H4 (cell line): ENCODE measurements around the gene HOXB6. TPM values are rescaled to one million over a fixed set of nuclear protein-coding genes. Genes with fewer than 3 reads are reported as not detected.

ENCODE experiments used
- DNase-seq: peaks from one replicate; pipeline ENCODE4 v3.0.0-alpha.2; 2015; ENCODE audit warnings: low spot score
- total RNA-seq: library from RNA; depleted of rRNA; stranded (reverse); fragments of >200 nt; shearing (Covaris generic); gene quantifications from 2 replicates; pipeline ENCODE4 v1.2.3, GENCODE V29; 2014; rRNA removed

The HOXB6 gene
- total RNA-seq, result 1.4 and 3.1 TPM in 2 replicates

- peak; percentile 69 for DNase-seq
These were observed at the start of gene HOXB6 for GRCh38 chr17:48604770-48605329. HOXB6 (minus strand) TSS chr17:48604986; CDS start chr17:48598150, 6,836 bp downstream.

- no peak for DNase-seq
These were observed 45.0 kb upstream of the HOXB6 start for GRCh38 chr17:48649741-48650140.

GRCh38 chr17:48647963-48648245 lies 43.1 kb upstream of the HOXB6 start:
- no peak for DNase-seq

GRCh38 chr17:48647103-48647962 lies 42.5 kb upstream of the HOXB6 start:
- no peak for DNase-seq

GRCh38 chr17:48646183-48647102 lies 41.7 kb upstream of the HOXB6 start:
- DNase-seq, result no peak

- no peak for DNase-seq
These were observed 40.9 kb upstream of the HOXB6 start for GRCh38 chr17:48645639-48646182.

GRCh38 chr17:48644910-48645557 lies 40.2 kb upstream of the HOXB6 start:
- no peak for DNase-seq

- no peak for DNase-seq
These were observed 39.4 kb upstream of the HOXB6 start for GRCh38 chr17:48644159-48644558.

GRCh38 chr17:48643697-48644012 lies 38.9 kb upstream of the HOXB6 start:
- DNase-seq, result no peak

GRCh38 chr17:48642843-48643696 lies 38.3 kb upstream of the HOXB6 start:
- no peak for DNase-seq

- DNase-seq, result no peak
These were observed 37.5 kb upstream of the HOXB6 start for GRCh38 chr17:48642059-48642842.

GRCh38 chr17:48641541-48642058 lies 36.8 kb upstream of the HOXB6 start:
- no peak for DNase-seq

- DNase-seq, result no peak
These were observed 36.0 kb upstream of the HOXB6 start for GRCh38 chr17:48640858-48641180.

GRCh38 chr17:48639982-48640857 lies 35.4 kb upstream of the HOXB6 start:
- no peak for DNase-seq

GRCh38 chr17:48639136-48639535 lies 34.4 kb upstream of the HOXB6 start:
- no peak for DNase-seq

- DNase-seq, result no peak
These were observed 32.8 kb upstream of the HOXB6 start for GRCh38 chr17:48637323-48638260.

GRCh38 chr17:48636177-48637018 lies 31.6 kb upstream of the HOXB6 start:
- peak; percentile 60 for DNase-seq
